Measurements from ENCODE around the gene GNAI3.

GNAI3 gene

GRCh38 chr1:109637446-109637845 is 89.0 kb downstream of the GNAI3 start:
- no peak for DNase-seq (ENCODE audit: low spot score)

- no peak for DNase-seq (ENCODE audit: low spot score)
These were observed 90.8 kb downstream of the GNAI3 start for GRCh38 chr1:109639063-109639840.

GRCh38 chr1:109639841-109640184 is 91.4 kb downstream of the GNAI3 start:
- DNase-seq (ENCODE audit: low spot score), result no peak

GRCh38 chr1:109640285-109640865 is 92.0 kb downstream of the GNAI3 start:
- DNase-seq (ENCODE audit: low spot score), result peak; percentile 77

GRCh38 chr1:109641078-109641740 is 92.8 kb downstream of the GNAI3 start:
- DNase-seq (ENCODE audit: low spot score), result no peak

GRCh38 chr1:109641861-109642260 is 93.4 kb downstream of the GNAI3 start:
- DNase-seq (ENCODE audit: low spot score), result no peak

GRCh38 chr1:109642626-109643025 is 94.2 kb downstream of the GNAI3 start:
- no peak for DNase-seq (ENCODE audit: low spot score)

GRCh38 chr1:109643385-109644230 is 95.2 kb downstream of the GNAI3 start:
- peak; percentile 84 for DNase-seq (ENCODE audit: low spot score)

GRCh38 chr1:109644670-109645069 is 96.3 kb downstream of the GNAI3 start:
- no peak for DNase-seq (ENCODE audit: low spot score)

GRCh38 chr1:109649491-109649914 is 101.1 kb downstream of the GNAI3 start:
- DNase-seq (ENCODE audit: low spot score), result no peak

- DNase-seq (ENCODE audit: low spot score), result no peak
These were observed 102.2 kb downstream of the GNAI3 start for GRCh38 chr1:109650609-109651008.

GRCh38 chr1:109652402-109652801 is 104.0 kb downstream of the GNAI3 start:
- no peak for DNase-seq (ENCODE audit: low spot score)

- no peak for DNase-seq (ENCODE audit: low spot score)
These were observed 104.9 kb downstream of the GNAI3 start for GRCh38 chr1:109653306-109653705.

- DNase-seq (ENCODE audit: low spot score), result no peak
These were observed 106.1 kb downstream of the GNAI3 start for GRCh38 chr1:109654519-109654918.

- peak; percentile 88 for DNase-seq (ENCODE audit: low spot score)
These were observed 107.5 kb downstream of the GNAI3 start, which contains the start of gene GSTM4 for GRCh38 chr1:109655615-109656519. Gene GSTM4, plus strand, starts transcription at chr1:109656099. Its CDS starts 291 bp downstream, at chr1:109656390.

- DNase-seq (ENCODE audit: low spot score), result no peak
These were observed 109.0 kb downstream of the GNAI3 start for GRCh38 chr1:109657395-109657794.

GRCh38 chr1:109657970-109658369 is 109.6 kb downstream of the GNAI3 start:
- no peak for DNase-seq (ENCODE audit: low spot score)

- DNase-seq (ENCODE audit: low spot score), result no peak
These were observed 110.2 kb downstream of the GNAI3 start for GRCh38 chr1:109658533-109659042.

GRCh38 chr1:109659145-109659544 is 110.7 kb downstream of the GNAI3 start:
- DNase-seq (ENCODE audit: low spot score), result no peak

GRCh38 chr1:109659997-109660690 is 111.7 kb downstream of the GNAI3 start:
- peak; percentile 40 for DNase-seq (ENCODE audit: low spot score)

Measured in iPS-NIHi11 (cell line).